HCT116 (cell line): Measurements from ENCODE around the gene PIWIL4. TPM values are rescaled to one million over a fixed set of nuclear protein-coding genes. Genes with fewer than 3 reads are reported as not detected.

Source experiments
- ATAC-seq: fragments of 200-7000 bp; cut with Tn5 transposase; 2 replicates; pipeline ENCODE4 v1.9.1; 2020; ENCODE audit warnings: mild to moderate bottlenecking, moderate library complexity
- BruUV-seq: library from RNA; stranded (reverse); fragments of 400-500 nt; replicated peaks from 2 replicates; lab custom pipeline; 2021; lab: Mats Ljungman, UMichigan
- CTCF ChIA-PET: fragments of 300-600 bp; sonication (Branson Sonifier 250); formaldehyde crosslinking; loops from one replicate; lab custom pipeline; 2021; ENCODE audit warnings: antibody characterized with exemption; lab: Charles Lee
- POLR2A ChIA-PET: fragments of 300-600, 350-600 bp; sonication (Branson Sonifier 250); formaldehyde crosslinking; loops from one replicate; lab custom pipeline; 2021; ENCODE audit warnings: antibody characterized with exemption; lab: Charles Lee
- RAD21 ChIA-PET, 2 experiments: fragments of 300-600 bp; sonication (Branson Sonifier 250); formaldehyde crosslinking; loops; one replicate each; lab custom pipeline; 2023; ENCODE audit warnings: low total read pairs in 2 of 2; ENCODE audit not compliant: uncharacterized antibody in 2 of 2, unreplicated experiment in 2 of 2, low non-redundant PET in 1 of 2; lab: Charles Lee
- DNase-seq: peaks from one replicate; pipeline ENCODE4 v3.0.0-alpha.2; 2010; ENCODE audit warnings: low read depth, low spot score
- H2AFZ ChIP-seq: fragments of 200-600 bp; shearing (Covaris generic), sonication (generic); 2 replicates; pipeline ENCODE4 v1.6.1; 2017; ENCODE audit warnings: low read depth, mixed run types, mixed read lengths, antibody characterized with exemption, low read length; ENCODE audit not compliant: poor library complexity, severe bottlenecking
- H3K27ac ChIP-seq: 2 replicates; pipeline ENCODE4 v1.5.1; 2012; ENCODE audit warnings: low read depth, low read length
- H3K27me3 ChIP-seq: fragments of 200-600 bp; sonication (generic); 2 replicates; pipeline ENCODE4 v1.6.1; 2016; ENCODE audit warnings: mixed run types, low read length, mixed read lengths; ENCODE audit not compliant: insufficient read depth
- H3K36me3 ChIP-seq, 2 experiments: fragments of 200-500 bp in 1 of 2; fragments of 200-600 bp in 1 of 2; sonication (Bioruptor generic) in 1 of 2; sonication (generic) in 1 of 2; 2 replicates each; pipeline versions ENCODE4 v1.5.1 to v1.6.1; 2014 to 2016; ENCODE audit warnings: low read length in 2 of 2, inconsistent platforms in 1 of 2, mixed read lengths in 1 of 2, mixed run types in 1 of 2; ENCODE audit not compliant: insufficient read depth in 2 of 2, control insufficient read depth in 1 of 2
- H3K4me1 ChIP-seq, 2 experiments: fragments of 200-600 bp in 1 of 2; sonication (generic) in 1 of 2; 2 replicates each; pipeline versions ENCODE4 v1.5.1 to v1.6.1; 2012 to 2017; ENCODE audit warnings: low read length in 2 of 2, inconsistent platforms in 1 of 2, mild to moderate bottlenecking in 1 of 2, mixed read lengths in 1 of 2, mixed run types in 1 of 2, moderate library complexity in 1 of 2; ENCODE audit not compliant: insufficient read depth in 2 of 2, control insufficient read depth in 1 of 2
- H3K4me2 ChIP-seq: fragments of 200-600 bp; sonication (generic); 2 replicates; pipeline ENCODE4 v1.6.1; 2017; ENCODE audit warnings: mixed run types, low read length, mixed read lengths
- H3K4me3 ChIP-seq, 2 experiments: fragments of 200-600 bp in 1 of 2; sonication (generic) in 1 of 2; replicated peaks in 1 of 2; 2 replicates each; pipeline ENCODE4 v1.5.1; 2011 to 2016; ENCODE audit warnings: low read length in 2 of 2, control low read depth in 1 of 2, low read depth in 1 of 2, mild to moderate bottlenecking in 1 of 2, mixed read lengths in 1 of 2, mixed run types in 1 of 2
- H3K79me2 ChIP-seq: fragments of 200-600 bp; sonication (generic); 2 replicates; pipeline ENCODE4 v1.6.1; 2017; ENCODE audit warnings: mild to moderate bottlenecking, mixed run types, low read length, moderate library complexity, mixed read lengths; ENCODE audit not compliant: insufficient read depth
- H3K9ac ChIP-seq: fragments of 200-600 bp; sonication (generic); 2 replicates; pipeline ENCODE4 v1.6.1; 2016; ENCODE audit warnings: low read length, mixed read lengths
- H3K9me2 ChIP-seq: fragments of 200-600 bp; sonication (generic), shearing (Covaris generic); 2 replicates; pipeline ENCODE4 v1.6.1; 2017; ENCODE audit warnings: mixed run types, mild to moderate bottlenecking, moderate library complexity; ENCODE audit not compliant: insufficient read depth
- H3K9me3 ChIP-seq, 2 experiments: fragments of 200-500 bp in 1 of 2; fragments of 200-600 bp in 1 of 2; sonication (Bioruptor generic) in 1 of 2; sonication (generic) in 1 of 2; 2 replicates each; pipeline ENCODE4 v1.6.1; 2014 to 2017; ENCODE audit warnings: low read length in 2 of 2, mixed read lengths in 2 of 2, inconsistent platforms in 1 of 2, low read depth in 1 of 2, mild to moderate bottlenecking in 1 of 2, mixed run types in 1 of 2, moderate library complexity in 1 of 2; ENCODE audit not compliant: control insufficient read depth in 1 of 2, insufficient read depth in 1 of 2
- H4K20me1 ChIP-seq: fragments of 200-600 bp; sonication (generic), shearing (Covaris generic); 2 replicates; pipeline ENCODE4 v1.6.1; 2017; ENCODE audit warnings: mixed run types, mild to moderate bottlenecking, moderate library complexity; ENCODE audit not compliant: insufficient read depth
- EGR1 ChIP-seq: IDR thresholded peaks from 2 replicates; pipeline ENCODE4 v1.6.1; 2012; ENCODE audit warnings: low read depth
- EZH2phosphoT487 ChIP-seq: fragments of 200-600 bp; IDR thresholded peaks from 2 replicates; pipeline ENCODE4 v1.6.1; 2018; ENCODE audit warnings: antibody characterized with exemption, borderline replicate concordance
- FOSL1 ChIP-seq: IDR thresholded peaks from 2 replicates; pipeline ENCODE4 v1.6.1; 2012; ENCODE audit warnings: low read depth
- POLR2AphosphoS5 ChIP-seq: IDR thresholded peaks from 2 replicates; pipeline ENCODE4 v1.6.1; 2011; ENCODE audit warnings: mild to moderate bottlenecking, low read depth, low read length, moderate library complexity
- SRF ChIP-seq: IDR thresholded peaks from 2 replicates; pipeline ENCODE4 v1.6.1; 2012; ENCODE audit warnings: low read depth
- YY1 ChIP-seq: IDR thresholded peaks from 2 replicates; pipeline ENCODE4 v1.6.1; 2011; ENCODE audit warnings: low read length, low read depth, moderate library complexity, mild to moderate bottlenecking; ENCODE audit not compliant: insufficient replicate concordance; ENCODE audit errors: extremely low read depth
- ZFX ChIP-seq: fragments of 450-650 bp; IDR thresholded peaks from 2 replicates; pipeline ENCODE4 v1.6.1; 2017
- intact Hi-C: fragments of 100-400 bp; cut with micrococcal nuclease; formaldehyde crosslinking; loops from 2 replicates; pipeline ENCODE4 v1.10.0; 2022
- total RNA-seq: library from RNA; stranded (reverse); gene quantifications from one replicate; pipeline ENCODE4 v1.2.1, GENCODE V29; 2021; ENCODE audit not compliant: unreplicated experiment
- TF ChIP-seq, protein P1 (sequence below): IDR thresholded peaks from 2 replicates; pipeline ENCODE4 v1.6.1; 2011; ENCODE audit warnings: mild to moderate bottlenecking, low read length, moderate library complexity; ENCODE audit not compliant: insufficient replicate concordance; ENCODE audit errors: extremely low read depth
- TF ChIP-seq, protein P2 (sequence below): IDR thresholded peaks from 2 replicates; pipeline ENCODE4 v1.6.1; 2012; ENCODE audit warnings: low read depth

The PIWIL4 gene
- total RNA-seq, 1 experiment from 2014 or later = 0.34 TPM

DNA sequence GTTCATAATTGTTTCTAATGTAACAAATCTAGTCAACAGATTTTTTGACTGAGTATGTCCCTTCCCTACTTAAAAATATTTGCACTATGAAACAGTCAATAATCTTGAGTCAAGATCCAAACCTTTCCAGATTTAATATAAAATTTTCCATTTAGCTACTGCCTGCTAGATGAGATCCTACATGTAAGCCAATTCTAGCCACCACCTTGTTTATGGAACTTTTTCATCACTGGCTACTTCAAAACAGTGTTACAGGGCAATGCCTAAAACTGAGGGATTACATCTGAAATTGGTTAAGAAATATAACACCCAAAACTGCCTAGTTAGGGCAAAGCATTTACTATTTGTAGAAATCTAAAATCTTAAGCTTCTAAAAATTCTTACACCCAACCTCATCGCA is 34.0 kb upstream of the PIWIL4 start:
- no peaks in the 10 kb centered on the region for H4K20me1 ChIP-seq
- intact Hi-C loops = no loop called here
- H3K4me3 ChIP-seq = no peak overlapping the region
- no TSS peak for BruUV-seq
- POLR2A ChIA-PET = no interaction called here
- no peak for ATAC-seq
- no peak for TF ChIP-seq POLR2AphosphoS5
- TF ChIP-seq, protein P1, sequence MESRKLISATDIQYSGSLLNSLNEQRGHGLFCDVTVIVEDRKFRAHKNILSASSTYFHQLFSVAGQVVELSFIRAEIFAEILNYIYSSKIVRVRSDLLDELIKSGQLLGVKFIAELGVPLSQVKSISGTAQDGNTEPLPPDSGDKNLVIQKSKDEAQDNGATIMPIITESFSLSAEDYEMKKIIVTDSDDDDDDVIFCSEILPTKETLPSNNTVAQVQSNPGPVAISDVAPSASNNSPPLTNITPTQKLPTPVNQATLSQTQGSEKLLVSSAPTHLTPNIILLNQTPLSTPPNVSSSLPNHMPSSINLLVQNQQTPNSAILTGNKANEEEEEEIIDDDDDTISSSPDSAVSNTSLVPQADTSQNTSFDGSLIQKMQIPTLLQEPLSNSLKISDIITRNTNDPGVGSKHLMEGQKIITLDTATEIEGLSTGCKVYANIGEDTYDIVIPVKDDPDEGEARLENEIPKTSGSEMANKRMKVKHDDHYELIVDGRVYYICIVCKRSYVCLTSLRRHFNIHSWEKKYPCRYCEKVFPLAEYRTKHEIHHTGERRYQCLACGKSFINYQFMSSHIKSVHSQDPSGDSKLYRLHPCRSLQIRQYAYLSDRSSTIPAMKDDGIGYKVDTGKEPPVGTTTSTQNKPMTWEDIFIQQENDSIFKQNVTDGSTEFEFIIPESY = no peak
- no peak for TF ChIP-seq SRF
- TF ChIP-seq YY1 = no peak
- TF ChIP-seq EGR1 = no peak
- no peak for TF ChIP-seq ZFX
- no peak for TF ChIP-seq EZH2phosphoT487
- TF ChIP-seq, protein P2, sequence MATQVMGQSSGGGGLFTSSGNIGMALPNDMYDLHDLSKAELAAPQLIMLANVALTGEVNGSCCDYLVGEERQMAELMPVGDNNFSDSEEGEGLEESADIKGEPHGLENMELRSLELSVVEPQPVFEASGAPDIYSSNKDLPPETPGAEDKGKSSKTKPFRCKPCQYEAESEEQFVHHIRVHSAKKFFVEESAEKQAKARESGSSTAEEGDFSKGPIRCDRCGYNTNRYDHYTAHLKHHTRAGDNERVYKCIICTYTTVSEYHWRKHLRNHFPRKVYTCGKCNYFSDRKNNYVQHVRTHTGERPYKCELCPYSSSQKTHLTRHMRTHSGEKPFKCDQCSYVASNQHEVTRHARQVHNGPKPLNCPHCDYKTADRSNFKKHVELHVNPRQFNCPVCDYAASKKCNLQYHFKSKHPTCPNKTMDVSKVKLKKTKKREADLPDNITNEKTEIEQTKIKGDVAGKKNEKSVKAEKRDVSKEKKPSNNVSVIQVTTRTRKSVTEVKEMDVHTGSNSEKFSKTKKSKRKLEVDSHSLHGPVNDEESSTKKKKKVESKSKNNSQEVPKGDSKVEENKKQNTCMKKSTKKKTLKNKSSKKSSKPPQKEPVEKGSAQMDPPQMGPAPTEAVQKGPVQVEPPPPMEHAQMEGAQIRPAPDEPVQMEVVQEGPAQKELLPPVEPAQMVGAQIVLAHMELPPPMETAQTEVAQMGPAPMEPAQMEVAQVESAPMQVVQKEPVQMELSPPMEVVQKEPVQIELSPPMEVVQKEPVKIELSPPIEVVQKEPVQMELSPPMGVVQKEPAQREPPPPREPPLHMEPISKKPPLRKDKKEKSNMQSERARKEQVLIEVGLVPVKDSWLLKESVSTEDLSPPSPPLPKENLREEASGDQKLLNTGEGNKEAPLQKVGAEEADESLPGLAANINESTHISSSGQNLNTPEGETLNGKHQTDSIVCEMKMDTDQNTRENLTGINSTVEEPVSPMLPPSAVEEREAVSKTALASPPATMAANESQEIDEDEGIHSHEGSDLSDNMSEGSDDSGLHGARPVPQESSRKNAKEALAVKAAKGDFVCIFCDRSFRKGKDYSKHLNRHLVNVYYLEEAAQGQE = no peak
- no peak for TF ChIP-seq FOSL1
- no peaks in the 10 kb centered on the region for H3K27me3 ChIP-seq
- H3K9ac ChIP-seq = no peak overlapping the region
- H3K79me2 ChIP-seq = no peaks in the 10 kb centered on the region
- peak overlapping the region; percentile 31 for H2AFZ ChIP-seq
- H3K4me2 ChIP-seq = no peak overlapping the region
- RAD21 ChIA-PET = no interaction called here
- CTCF ChIA-PET = no interaction called here
- H3K36me3 ChIP-seq = no peaks in the 10 kb centered on the region
- no peak overlapping the region for H3K27ac ChIP-seq
- peaks cover 0 to 4% of the 10 kb centered on the region in 2 experiments; a peak in 1 of 4 replicates for H3K4me1 ChIP-seq
- no peak for DNase-seq
- no peaks in the 10 kb centered on the region for H3K9me3 ChIP-seq
- no peaks in the 10 kb centered on the region for H3K9me2 ChIP-seq
